GM18868 (cell line): ENCODE data around the gene CYP2C9.

Source experiments
- ATAC-seq: cut with Tn5 transposase; IDR thresholded peaks from one replicate; pipeline ENCODE4 v1.9.1; 2021; ENCODE audit warnings: mild to moderate bottlenecking, moderate library complexity; ENCODE audit not compliant: unreplicated experiment

CYP2C9 gene

GRCh38 chr10:95035332-95036295, 97.2 kb downstream of the CYP2C9 start:
- ATAC-seq, result no peak

GRCh38 chr10:95039281-95039680, 100.8 kb downstream of the CYP2C9 start:
- no peak for ATAC-seq
